Measurements from ENCODE around the gene C1GALT1.

Gene C1GALT1

GRCh38 chr7:7173956-7174632 lies 8.2 kb upstream of the C1GALT1 start:
- no peak overlapping the region for H3K4me3 ChIP-seq (ENCODE audit: low read depth, low read length)
- DNase-seq (ENCODE audit: low read depth) = no peak
- TF ChIP-seq, protein P1, sequence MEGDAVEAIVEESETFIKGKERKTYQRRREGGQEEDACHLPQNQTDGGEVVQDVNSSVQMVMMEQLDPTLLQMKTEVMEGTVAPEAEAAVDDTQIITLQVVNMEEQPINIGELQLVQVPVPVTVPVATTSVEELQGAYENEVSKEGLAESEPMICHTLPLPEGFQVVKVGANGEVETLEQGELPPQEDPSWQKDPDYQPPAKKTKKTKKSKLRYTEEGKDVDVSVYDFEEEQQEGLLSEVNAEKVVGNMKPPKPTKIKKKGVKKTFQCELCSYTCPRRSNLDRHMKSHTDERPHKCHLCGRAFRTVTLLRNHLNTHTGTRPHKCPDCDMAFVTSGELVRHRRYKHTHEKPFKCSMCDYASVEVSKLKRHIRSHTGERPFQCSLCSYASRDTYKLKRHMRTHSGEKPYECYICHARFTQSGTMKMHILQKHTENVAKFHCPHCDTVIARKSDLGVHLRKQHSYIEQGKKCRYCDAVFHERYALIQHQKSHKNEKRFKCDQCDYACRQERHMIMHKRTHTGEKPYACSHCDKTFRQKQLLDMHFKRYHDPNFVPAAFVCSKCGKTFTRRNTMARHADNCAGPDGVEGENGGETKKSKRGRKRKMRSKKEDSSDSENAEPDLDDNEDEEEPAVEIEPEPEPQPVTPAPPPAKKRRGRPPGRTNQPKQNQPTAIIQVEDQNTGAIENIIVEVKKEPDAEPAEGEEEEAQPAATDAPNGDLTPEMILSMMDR (IDR thresholded peaks at IDR 0.05; ENCODE audit: control insufficient read depth, extremely low read depth, insufficient read depth) = no peak

- TF ChIP-seq, protein P1 (IDR thresholded peaks at IDR 0.05; ENCODE audit: control insufficient read depth, extremely low read depth, insufficient read depth) = no peak
- DNase-seq (ENCODE audit: low read depth) = no peak
- no peak overlapping the region for H3K4me3 ChIP-seq (ENCODE audit: low read depth, low read length)
These were observed 7.2 kb upstream of the C1GALT1 start for GRCh38 chr7:7175075-7175695.

- TF ChIP-seq, protein P1 (IDR thresholded peaks at IDR 0.05; ENCODE audit: control insufficient read depth, extremely low read depth, insufficient read depth) = no peak
- no peak overlapping the region for H3K4me3 ChIP-seq (ENCODE audit: low read depth, low read length)
- DNase-seq (ENCODE audit: low read depth) = no peak
These were observed 5.8 kb upstream of the C1GALT1 start for GRCh38 chr7:7176406-7177043.

DNA sequence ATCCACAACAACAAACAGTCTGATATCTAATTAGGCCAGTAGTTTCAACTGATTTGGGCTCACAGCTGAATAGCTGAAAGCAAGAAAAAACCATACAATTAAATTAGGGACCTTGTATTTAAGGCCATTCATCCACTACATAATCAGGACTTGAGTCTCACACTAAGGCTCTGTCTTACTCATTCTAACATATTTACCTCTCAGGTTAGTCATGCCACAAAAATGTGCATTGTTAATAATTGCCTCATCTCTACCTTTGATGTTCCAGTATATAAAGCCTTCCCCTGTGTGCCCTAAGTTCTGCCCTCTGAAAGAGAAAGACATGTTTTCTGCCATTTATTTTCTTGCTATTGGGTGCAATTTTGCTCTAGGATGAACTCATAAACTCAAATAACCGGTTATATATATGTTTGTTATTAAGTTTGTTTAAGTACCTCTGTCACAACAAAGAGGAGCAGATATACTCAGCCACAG lies 5.3 kb upstream of the C1GALT1 start:
- TF ChIP-seq, protein P1 (IDR thresholded peaks at IDR 0.05; ENCODE audit: control insufficient read depth, extremely low read depth, insufficient read depth) = no peak
- H3K4me3 ChIP-seq (ENCODE audit: low read depth, low read length) = no peak overlapping the region
- no peak for DNase-seq (ENCODE audit: low read depth)

GRCh38 chr7:7178081-7178480 lies 4.3 kb upstream of the C1GALT1 start:
- TF ChIP-seq, protein P1 (IDR thresholded peaks at IDR 0.05; ENCODE audit: control insufficient read depth, extremely low read depth, insufficient read depth) = no peak
- no peak overlapping the region for H3K4me3 ChIP-seq (ENCODE audit: low read depth, low read length)

DNA sequence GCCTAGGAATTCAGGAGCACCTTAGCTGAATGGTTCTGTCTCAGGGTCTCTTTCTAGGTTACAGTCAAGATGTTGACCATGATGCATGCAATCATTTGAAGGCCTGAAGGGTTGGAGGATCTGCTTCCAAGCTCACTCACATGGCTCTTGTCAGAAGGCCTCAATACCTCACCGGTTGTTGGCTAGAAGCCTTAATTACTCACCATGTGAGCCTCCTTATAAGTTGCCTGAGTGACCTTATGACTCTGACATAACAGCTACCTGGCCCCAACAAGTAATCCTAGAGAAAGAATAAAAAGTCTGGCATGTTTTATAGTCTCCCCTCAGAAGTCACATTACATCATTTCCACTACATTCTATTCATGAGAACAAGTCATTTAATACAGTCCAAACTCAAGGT lies 3.4 kb upstream of the C1GALT1 start:
- H3K4me3 ChIP-seq (ENCODE audit: low read depth, low read length) = no peak overlapping the region
- DNase-seq (ENCODE audit: low read depth) = no peak
- TF ChIP-seq, protein P1 (IDR thresholded peaks at IDR 0.05; ENCODE audit: control insufficient read depth, extremely low read depth, insufficient read depth) = no peak

More at GRCh38 chr7:7178081-7178480, 4.3 kb upstream of the C1GALT1 start:
- DNase-seq (ENCODE audit: low read depth) = no peak
